GM21381 (cell line): ENCODE results near the gene RFTN2.
"Not testable (repeated sequence)": the region's sequence is repeated elsewhere in the genome, so short reads cannot be mapped to it uniquely, and the experiment has no call there.

ENCODE experiments used
- ATAC-seq: cut with Tn5 transposase; IDR thresholded peaks from one replicate; pipeline ENCODE4 v1.9.1; 2021; ENCODE audit warnings: mild to moderate bottlenecking, moderate library complexity; ENCODE audit not compliant: unreplicated experiment

Gene RFTN2

DNA sequence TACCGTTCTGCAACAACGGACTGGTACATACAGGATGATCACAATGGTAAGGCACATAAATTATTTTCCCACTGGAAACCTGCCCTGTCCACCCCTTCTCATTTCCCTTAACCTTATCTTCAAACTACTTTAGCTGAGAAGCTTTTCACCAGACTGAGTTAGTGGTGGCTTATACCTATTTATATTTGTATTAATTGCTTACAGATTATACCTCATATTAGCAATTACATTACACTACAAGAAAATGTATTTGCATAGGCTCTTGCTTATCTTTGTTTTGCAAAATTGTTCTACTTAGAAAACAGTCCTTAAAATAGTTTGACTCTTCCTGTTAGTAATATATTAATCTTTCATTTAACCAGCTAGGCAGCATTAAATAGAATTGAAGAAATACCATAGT is 124.1 kb downstream of the RFTN2 start:
- ATAC-seq = not testable (repeated sequence)

DNA sequence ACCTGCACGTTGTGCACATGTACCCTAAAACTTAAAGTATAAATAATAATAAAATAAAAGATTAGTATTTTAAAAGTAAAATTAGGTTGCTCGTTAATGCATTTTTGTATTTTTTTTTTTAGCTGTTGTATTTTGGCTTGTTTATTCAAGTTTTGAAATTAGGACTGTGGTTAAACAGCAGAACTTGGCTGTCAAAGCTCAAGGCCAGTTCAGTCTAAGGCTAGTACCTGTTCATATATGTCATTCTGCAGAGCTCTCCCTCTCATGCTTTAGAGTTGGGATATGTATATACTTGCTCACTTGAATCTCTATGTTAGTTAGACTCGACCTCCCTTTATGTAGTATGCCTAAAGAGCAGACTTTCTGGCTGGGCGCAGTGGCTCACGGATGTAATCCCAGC is 126.8 kb downstream of the RFTN2 start:
- ATAC-seq = no peak

DNA sequence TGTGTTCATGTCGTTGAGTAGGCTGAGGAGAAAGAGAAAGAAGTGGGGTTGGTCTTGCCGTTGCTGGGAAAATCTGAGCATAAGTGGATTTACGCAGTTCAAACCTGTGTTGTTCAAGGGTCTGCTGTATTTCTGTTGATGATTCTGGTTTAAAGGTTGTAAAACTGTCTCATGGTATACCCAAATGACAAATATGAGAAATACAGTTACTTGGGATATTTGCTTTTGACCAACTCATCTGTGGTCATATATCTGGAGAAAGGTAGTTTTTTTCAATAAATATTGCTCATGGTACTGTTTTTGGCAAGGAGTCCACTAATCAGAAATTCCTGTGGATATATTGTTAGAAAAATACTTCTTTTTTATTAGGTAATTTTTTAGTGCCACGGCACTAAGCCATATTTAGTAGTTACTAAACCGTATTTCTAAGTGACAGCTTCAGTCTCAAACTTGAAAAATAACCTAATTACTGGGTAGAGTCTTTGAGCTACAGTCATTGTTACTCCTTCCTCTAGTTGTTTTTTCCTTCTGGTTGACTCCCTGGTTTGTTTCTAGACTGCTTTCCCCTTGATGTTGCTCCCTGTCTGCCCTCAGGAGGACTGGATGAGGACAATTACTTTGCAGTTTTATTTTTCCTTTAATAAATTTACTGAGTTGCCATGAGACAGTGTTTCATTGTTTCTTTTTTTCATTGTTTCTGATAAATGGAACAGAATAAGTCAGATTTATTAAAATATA is 128.1 kb downstream of the RFTN2 start:
- no peak for ATAC-seq

DNA sequence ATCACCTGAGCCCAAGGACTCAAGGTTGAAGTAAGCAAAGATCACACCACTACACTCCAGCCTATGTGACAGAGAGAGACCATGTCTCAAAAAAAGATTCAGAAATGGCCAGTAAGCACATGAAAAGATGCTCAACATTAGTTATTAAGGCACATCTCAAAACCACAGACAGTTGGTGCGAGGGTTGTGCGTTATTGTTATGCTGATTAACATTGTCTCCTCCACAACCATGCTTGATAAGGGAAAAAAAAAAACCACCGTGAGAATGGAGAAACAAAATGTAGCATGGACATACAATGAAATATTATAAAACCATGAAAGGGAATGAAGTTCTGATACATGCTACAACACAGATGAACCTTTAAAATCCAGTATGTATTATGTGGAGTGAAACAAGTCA is 132.2 kb downstream of the RFTN2 start:
- ATAC-seq = no peak

DNA sequence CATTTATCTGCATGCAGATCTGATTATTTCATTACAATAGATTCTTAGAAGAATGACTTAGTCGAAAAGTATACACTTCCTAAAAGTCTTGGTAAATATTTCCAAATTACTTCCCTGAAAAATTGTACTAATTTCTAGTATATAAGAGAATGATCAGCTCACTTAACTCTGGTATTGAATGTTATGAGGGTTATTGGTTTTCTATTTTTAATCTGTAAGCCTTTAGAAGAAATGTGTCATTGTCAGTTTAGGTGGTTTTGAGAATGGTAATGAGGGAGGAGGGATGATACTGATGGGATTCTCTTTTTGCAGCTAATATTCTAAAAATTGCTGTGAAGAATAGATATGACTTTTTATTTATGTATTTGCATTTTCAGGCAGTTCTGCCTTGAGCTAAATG is 135.7 kb downstream of the RFTN2 start:
- no peak for ATAC-seq

DNA sequence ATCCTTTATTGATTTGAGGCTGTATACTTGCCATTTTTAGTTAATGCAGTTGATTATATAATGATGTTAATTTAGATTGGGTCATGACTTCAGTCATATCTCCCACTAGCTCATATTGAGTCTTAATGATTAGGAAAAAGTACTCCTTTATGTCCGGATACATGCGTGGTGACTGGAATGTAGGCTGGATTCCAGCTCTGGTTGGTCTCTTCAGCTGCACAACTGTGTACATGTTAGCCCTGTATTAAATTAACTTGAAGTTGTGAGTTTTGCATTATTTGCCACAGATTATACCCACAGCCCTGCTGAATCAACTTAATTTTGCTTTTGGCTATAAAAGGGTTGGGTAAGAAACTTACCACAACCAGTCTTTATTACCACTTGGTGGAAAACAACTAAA is 137.0 kb downstream of the RFTN2 start:
- ATAC-seq = no peak
